NB4 (cell line): ENCODE data around the gene NCOA7.

Experiments
- CTCF ChIP-seq: IDR thresholded peaks from one replicate; pipeline ENCODE4 v1.5.1; 2012; ENCODE audit warnings: low read depth, low read length
- MAX ChIP-seq: IDR thresholded peaks from 2 replicates; pipeline ENCODE4 v1.6.1; 2011; ENCODE audit warnings: low read depth, low read length
- MYC ChIP-seq: IDR thresholded peaks from 2 replicates; pipeline ENCODE4 v1.6.1; 2011; ENCODE audit warnings: low read depth, low read length
- POLR2A ChIP-seq: IDR thresholded peaks from 2 replicates; pipeline ENCODE4 v1.6.1; 2011; ENCODE audit warnings: mild to moderate bottlenecking; ENCODE audit not compliant: insufficient read length; ENCODE audit errors: extremely low read depth

GRCh38 chr6:125865015-125865414 is 74.3 kb downstream of the NCOA7 start:
- TF ChIP-seq CTCF = no peak
- TF ChIP-seq MAX = no peak
- TF ChIP-seq POLR2A = no peak
- TF ChIP-seq MYC = no peak
